ENCODE results near the gene COQ8A. TPM values are rescaled to one million over a fixed set of nuclear protein-coding genes. Genes with fewer than 3 reads are reported as not detected.

Gene COQ8A
- total and polyA plus RNA-seq, 2 experiments from 2014 or later: 25.2 to 37.4 TPM

DNA sequence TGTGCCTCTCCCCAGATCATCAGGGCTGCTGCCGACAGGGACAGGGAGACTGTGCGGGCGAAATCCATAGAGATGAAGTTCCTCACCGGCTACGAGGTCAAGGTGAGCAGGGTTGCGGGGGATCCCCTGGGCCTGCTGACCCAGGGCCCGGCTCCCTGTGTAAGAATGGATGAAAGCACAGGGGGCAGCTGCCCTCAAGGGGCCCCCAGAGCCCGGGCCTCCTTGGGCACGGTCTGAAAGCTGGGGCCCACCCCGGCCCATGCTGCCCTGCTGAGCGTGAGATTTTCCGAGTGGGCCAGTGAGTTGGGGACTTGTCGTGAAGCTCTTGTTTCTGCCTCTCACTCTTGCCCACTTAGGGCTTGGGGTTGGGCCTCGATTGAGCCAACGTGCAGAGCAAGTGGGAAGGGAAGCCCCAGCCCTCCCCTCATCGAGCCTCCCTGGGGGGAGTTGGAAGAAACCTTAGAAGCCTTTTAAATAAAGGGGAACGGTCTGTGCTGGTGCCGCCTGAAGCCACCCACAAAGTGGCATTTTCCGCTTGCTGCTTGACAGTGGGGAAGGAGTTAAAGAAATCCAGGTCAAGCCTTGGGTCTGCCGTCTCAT, 45.2 kb downstream of the COQ8A start (continued):
- no peak for TF ChIP-seq ZNF462 (CRISPR knock-in tag; IDR thresholded peaks at IDR 0.05)
- TF ChIP-seq NANOG (IDR thresholded peaks at IDR 0.05; ENCODE audit: borderline replicate concordance): no peak
- no peak for TF ChIP-seq CREB1 (CRISPR knock-in tag; IDR thresholded peaks at IDR 0.05; ENCODE audit: low read depth)
- TF ChIP-seq, protein P1, sequence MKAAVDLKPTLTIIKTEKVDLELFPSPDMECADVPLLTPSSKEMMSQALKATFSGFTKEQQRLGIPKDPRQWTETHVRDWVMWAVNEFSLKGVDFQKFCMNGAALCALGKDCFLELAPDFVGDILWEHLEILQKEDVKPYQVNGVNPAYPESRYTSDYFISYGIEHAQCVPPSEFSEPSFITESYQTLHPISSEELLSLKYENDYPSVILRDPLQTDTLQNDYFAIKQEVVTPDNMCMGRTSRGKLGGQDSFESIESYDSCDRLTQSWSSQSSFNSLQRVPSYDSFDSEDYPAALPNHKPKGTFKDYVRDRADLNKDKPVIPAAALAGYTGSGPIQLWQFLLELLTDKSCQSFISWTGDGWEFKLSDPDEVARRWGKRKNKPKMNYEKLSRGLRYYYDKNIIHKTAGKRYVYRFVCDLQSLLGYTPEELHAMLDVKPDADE (IDR thresholded peaks at IDR 0.05): no peak
- TF ChIP-seq STAT1 (IDR thresholded peaks at IDR 0.05; ENCODE audit: unreplicated experiment): no peak

DNA sequence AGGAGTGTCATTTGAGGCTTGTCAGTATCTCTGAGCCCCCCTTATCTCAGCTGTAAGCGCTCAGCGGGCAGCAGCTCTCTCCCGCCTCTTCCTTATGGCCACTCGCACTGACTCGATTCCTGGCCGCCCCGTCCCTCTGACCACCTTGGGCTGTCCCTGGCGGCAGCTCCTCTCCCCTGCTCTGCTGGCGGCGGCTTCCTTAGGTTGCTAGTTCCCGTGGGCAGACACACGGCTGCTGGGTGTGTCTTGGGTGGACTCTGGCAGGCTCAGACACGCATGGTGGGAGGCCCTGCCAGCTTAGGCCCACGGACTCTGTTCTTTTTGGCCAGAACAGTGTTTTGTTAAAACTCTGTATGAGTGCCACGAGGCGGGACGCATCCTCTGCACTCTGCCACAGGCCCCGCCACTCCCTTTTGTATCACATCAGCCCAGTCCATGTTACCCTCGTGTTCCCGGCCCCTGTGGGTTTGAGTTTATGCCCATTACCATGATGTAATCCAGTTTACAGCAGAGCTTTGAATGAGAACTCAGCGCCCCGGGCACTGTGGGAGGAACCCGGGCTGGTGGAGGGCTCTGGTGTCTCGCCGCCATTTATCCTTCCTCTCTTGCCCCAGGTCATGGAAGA, 45.9 kb downstream of the COQ8A start:
- H3K36me3 Mint-ChIP-seq (ENCODE audit: low read depth): peaks cover 21% of the 10 kb centered on the region
- H3K9me2 ChIP-seq (ENCODE audit: insufficient read depth): no peaks in the 10 kb centered on the region
- H2AFZ ChIP-seq: no peak overlapping the region
- peaks cover 19% of the 10 kb centered on the region for H3K27me3 Mint-ChIP-seq (ENCODE audit: insufficient read depth, low read depth, poor library complexity)
- H3K4me3 Mint-ChIP-seq: no peak overlapping the region
- peaks cover 15% of the 10 kb centered on the region for H3K4me1 Mint-ChIP-seq
- DNase-seq (ENCODE audit: low spot score) (no peak), ATAC-seq (no peak)
- no peaks in the 10 kb centered on the region; the same call in 1 of the 2 replicates for H3F3A ChIP-seq (replicated peaks; ENCODE audit: low read depth)
- H3K27me3 ChIP-seq (ENCODE audit: insufficient read depth): no peaks in the 10 kb centered on the region
- no peak overlapping the region for H3K4me2 ChIP-seq
- no peaks in the 10 kb centered on the region for H3K4me1 ChIP-seq (ENCODE audit: insufficient read depth)
- H3K79me2 ChIP-seq (replicated peaks; ENCODE audit: insufficient read depth): no peaks in the 10 kb centered on the region
- H3K27ac Mint-ChIP-seq: peak overlapping the region; percentile 78; the same call in 1 of the 2 replicates
- no peak overlapping the region for H3K4me3 ChIP-seq
- H4K20me1 ChIP-seq (replicated peaks; ENCODE audit: insufficient read depth): no peaks in the 10 kb centered on the region; the same call in 1 of the 2 replicates
- no peaks in the 10 kb centered on the region for H3K9me3 Mint-ChIP-seq
- no peak overlapping the region for H3K27ac ChIP-seq (ENCODE audit: low read depth)
- H3K36me3 ChIP-seq (ENCODE audit: insufficient read depth): no peaks in the 10 kb centered on the region
- TF ChIP-seq NANOG (IDR thresholded peaks at IDR 0.05; ENCODE audit: borderline replicate concordance): no peak
- TF ChIP-seq JUNB (IDR thresholded peaks at IDR 0.05; ENCODE audit: unreplicated experiment): no peak
- TF ChIP-seq EZH2 (IDR thresholded peaks at IDR 0.05; ENCODE audit: low read depth, unreplicated experiment): no peak
- no peak for TF ChIP-seq ZNF114 (CRISPR knock-in tag; IDR thresholded peaks at IDR 0.05)
- TF ChIP-seq ZNF331 (CRISPR knock-in tag; IDR thresholded peaks at IDR 0.05; ENCODE audit: low read depth): no peak
